ENCODE measurements around the gene CADM4.

The CADM4 gene

GRCh38 chr19:43673637-43674036 is 34.0 kb upstream of the CADM4 start:
- no peak for TF ChIP-seq CTCF (IDR thresholded peaks at IDR 0.05; ENCODE audit: low read length, missing control alignments)
- no peak for DNase-seq (ENCODE audit: low read depth)
- no peak overlapping the region for H3K4me3 ChIP-seq (replicated peaks; ENCODE audit: low read depth, low read length)

- DNase-seq (ENCODE audit: low read depth): no peak
Measured at GRCh38 chr19:43672061-43672679, 32.5 kb upstream of the CADM4 start.

GRCh38 chr19:43668406-43669109 is 28.9 kb upstream of the CADM4 start:
- peak; percentile 100 for DNase-seq (ENCODE audit: low read depth)
- TF ChIP-seq CTCF (IDR thresholded peaks at IDR 0.05; ENCODE audit: low read length, missing control alignments): no peak
- H3K4me3 ChIP-seq (replicated peaks; ENCODE audit: low read depth, low read length): peak overlapping the region; percentile 85

More at GRCh38 chr19:43672061-43672679, 32.5 kb upstream of the CADM4 start:
- no peak overlapping the region for H3K4me3 ChIP-seq (replicated peaks; ENCODE audit: low read depth, low read length)
- TF ChIP-seq CTCF (IDR thresholded peaks at IDR 0.05; ENCODE audit: low read length, missing control alignments): no peak

- no peak for DNase-seq (ENCODE audit: low read depth)
- peak overlapping the region; percentile 51 for H3K4me3 ChIP-seq (replicated peaks; ENCODE audit: low read depth, low read length)
- no peak for TF ChIP-seq CTCF (IDR thresholded peaks at IDR 0.05; ENCODE audit: low read length, missing control alignments)
Measured at GRCh38 chr19:43667876-43668405, 28.3 kb upstream of the CADM4 start.

GRCh38 chr19:43667126-43667875 is 27.7 kb upstream of the CADM4 start:
- no peak for DNase-seq (ENCODE audit: low read depth)
- no peak for TF ChIP-seq CTCF (IDR thresholded peaks at IDR 0.05; ENCODE audit: low read length, missing control alignments)
- peak overlapping the region; percentile 51 for H3K4me3 ChIP-seq (replicated peaks; ENCODE audit: low read depth, low read length)

- no peak overlapping the region for H3K4me3 ChIP-seq (replicated peaks; ENCODE audit: low read depth, low read length)
- DNase-seq (ENCODE audit: low read depth): no peak
- TF ChIP-seq CTCF (IDR thresholded peaks at IDR 0.05; ENCODE audit: low read length, missing control alignments): no peak
Measured at GRCh38 chr19:43664018-43664417, 24.4 kb upstream of the CADM4 start.
